NCI-H524 treated with DMSO at 0.1 percent for 48 hours (cell line): ENCODE measurements around the gene KCNMA1.
A peak's percentile ranks its signal among the peaks of the same experiment; 100 is the strongest.

ENCODE experiments used
- DNase-seq: peaks from one replicate; lab custom pipeline; 2025; lab: John Stamatoyannopoulos, UW

The KCNMA1 gene

DNA sequence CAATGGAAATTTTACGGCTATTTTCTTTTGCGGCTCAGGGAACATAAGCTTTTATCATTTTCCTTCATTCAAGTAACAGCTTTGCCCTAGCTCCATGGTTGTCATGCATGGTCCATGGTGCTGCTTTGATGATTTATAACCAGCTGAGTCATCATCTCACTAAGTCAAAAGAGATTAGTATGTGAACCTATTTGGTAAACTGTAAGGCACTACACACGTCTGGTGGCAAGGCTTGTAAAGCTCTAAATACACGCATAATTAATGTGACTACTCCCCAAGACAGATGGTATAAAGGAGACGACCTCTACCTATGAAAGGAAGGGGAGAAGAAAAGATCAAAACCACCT, 340.2 kb downstream of the KCNMA1 start:
- no peak for DNase-seq

DNA sequence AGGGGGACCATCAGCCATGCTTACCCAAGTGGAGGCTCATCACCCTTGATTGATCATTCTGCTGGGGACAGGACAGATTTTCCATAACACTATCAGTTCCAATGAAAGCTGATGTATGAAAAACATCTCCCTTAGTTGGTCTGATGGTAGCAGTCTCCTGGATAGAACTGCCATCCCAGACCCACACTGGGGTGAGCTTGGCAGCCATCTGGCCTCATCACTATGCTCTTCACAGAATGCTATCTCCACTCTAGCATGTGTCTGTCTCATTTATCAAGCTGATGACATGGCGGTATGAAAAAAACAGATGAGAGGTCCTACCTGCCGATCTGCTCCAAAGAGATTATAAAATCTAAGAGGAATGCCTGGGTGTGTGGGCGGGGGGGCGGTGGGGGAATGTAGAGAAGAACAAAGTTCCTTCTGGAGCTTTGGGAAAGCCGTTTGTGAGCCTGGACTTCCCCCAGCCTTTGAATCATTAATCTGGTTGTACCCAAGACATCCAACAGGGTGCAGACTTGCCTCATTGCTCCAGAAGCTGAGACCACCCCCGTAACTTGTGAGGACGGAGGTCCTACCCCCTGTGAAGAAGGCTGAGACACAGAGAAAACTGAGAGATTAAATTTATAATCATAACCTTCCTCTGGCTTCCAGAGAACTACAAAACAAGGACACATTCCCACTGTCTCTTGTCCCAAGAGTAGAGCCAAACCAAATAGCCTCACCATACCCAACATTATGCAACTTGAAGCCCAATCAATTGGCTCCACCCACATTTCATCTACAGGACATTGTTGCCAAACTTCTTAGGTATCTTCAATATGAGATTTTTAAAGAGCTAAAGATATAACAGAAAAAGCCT, 340.8 kb downstream of the KCNMA1 start:
- DNase-seq: peak; percentile 34

DNA sequence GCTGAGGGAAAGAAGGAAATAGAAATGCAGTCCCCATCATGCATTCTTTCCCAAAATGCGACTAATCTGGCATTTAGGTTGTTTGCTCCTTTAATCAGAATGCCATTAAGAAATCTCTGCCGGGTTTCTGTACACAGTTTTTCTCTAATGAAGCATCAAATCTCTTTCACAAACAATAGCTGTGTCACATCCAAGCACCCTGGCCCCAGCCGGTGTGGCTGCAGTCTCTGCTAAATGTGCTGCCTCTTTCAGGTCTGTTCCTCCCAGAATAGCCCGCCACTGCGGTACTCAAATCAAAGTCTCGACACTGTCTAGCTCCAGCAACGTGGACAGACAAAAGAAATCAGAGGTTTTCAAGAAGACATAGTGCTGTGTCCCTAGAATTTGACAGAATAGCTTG, 343.8 kb downstream of the KCNMA1 start:
- DNase-seq: no peak

DNA sequence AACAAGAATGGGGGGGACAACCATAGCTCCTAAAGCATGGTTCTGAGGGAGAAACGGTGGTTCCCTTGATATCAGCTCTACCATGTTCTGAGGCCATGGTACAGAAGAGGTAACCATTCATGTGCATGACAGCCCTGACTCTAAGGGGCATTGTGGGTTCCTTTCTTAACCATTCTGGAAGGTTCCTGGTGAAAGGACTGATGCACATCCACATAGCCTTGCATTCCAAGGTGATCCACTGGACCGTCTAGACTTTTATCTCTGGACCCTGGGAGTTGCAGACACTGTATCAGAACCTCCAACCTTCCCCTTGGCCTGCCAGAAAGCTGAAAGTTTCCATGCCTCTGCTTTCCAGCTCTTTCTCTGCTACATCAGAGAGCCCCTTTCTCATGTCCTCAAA, 344.3 kb downstream of the KCNMA1 start:
- DNase-seq: no peak

DNA sequence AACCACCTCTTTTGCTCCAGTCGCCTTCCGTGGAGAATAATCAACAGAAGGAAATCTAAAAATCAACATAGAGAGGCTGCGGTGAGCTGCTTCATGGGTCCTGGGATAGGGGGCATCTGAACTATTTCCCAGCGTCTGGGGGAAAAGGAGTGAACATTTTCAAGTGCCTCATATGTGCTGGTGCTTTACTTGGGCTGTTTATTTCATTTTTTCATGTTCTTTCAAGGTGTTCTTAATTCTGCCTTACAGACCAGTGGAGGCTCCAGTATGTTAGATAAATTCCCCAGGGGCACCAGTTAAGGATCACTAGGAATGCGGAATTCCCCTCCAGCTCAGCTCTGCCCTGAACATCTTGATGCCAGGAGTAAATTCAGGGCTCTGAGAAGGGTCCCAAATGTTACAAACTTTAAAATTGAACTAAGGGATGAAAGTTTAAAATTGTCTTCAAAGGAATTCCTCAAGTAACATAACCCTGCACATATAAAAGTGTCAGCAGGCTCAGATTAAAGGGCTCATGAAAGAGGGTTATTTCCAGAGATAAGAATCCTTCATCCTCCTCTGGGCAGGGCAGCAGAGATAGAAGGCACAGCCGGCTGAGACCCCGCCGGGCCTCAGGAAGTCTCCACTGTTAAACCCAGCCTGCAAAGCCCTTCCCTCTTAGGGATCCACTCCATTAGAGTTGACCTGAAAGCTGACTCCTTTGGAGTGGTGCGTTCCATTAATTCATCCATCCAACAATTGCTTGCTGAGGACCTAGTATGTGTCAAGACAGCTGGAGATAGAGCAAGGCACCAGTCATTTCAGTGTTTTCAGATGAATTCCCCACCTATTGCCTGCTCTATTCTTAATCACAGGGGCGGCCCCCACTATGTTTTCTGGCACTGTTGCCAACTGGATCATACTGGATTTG, 345.8 kb downstream of the KCNMA1 start:
- no peak for DNase-seq

DNA sequence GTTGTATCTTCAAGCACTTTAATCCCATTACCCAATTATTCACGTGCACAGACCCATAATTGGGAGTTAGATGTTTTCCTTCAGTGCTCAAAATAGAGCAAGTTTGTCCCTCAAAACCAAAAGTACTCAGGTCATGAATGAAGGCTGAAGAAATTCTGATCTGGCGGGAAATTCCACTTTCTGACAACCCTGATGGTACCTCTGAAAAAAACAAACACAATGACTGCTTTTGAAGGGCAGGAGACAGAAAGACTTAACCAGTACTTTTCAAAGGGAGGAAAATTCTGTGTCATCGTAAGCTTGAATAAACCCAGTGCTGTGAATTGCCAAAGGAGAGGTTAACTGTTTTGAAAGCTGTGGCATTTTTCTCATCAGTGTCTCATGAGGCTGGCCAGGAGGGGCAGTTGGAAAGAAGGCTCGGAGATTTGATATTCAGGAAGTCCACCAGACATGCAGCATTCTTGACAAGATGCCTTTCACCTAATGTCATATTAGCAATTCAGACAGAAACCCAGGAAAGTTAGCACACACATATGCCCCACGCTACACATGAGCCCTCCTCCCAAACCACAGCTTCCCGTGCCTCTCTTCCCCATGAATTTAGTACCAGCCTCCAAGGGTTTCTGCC, 347.0 kb downstream of the KCNMA1 start:
- DNase-seq: no peak

DNA sequence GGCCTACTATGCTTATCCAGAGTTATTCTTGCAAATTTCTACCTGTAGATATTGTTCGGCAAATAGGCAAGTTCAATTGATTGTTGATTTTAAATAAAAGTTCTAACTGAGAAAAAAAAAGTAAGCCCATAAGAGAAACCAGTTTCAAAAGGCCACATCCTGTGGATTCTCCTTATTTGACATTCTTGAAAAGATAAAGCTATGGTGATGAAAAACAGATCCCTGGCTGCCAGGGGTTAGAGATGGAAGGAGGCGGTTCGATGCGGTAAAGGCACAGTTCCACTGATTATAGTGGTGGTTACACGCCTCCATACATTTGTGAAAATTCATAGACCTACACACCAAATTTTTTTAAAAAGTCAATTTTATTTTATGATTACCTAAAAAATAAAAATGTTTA, 347.8 kb downstream of the KCNMA1 start:
- no peak for DNase-seq

DNA sequence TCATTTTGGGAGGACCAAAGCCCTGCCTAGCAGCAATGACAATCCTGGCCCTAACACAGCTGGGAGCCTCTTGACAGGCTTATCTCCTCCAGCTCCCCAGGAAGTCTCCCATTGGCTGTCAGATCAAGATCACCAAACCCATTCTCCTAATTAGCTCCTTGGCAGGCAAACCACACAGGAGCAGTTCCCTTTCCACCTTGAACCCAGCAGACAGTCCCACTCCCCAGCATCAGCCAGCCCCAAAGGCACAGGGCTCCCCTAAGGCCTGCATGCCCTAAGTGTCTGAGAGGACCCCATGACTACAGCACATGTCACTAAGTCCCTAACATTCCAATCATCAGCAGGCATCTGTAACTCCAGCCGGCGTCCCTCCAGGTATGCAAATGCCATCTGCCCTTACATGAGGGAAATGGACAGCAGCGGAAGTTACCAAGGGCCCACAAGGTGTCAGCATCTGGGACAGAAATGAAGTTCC, 348.5 kb downstream of the KCNMA1 start:
- DNase-seq: peak; percentile 31

DNA sequence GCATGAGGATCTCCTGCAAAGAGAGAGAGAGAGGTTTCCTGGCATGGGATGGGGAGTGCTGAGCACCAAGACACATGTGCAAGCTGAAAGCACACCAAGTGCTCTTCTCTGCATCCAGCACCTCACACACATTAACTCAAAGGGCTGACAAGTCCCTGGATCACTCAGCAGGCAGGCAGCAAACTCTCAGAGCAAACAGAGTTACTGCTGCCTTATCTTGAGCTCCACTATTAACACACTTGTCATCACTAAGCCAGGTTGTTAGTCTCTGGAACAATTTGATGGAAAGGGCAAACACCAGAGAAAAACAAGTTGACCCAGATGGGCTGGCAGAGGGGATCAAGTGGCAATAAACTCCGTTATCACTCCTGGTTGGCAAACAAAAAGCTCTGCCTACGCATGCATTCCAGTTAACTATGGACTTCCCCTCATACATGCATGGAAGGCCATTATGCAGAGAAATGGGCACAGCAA, 349.9 kb downstream of the KCNMA1 start:
- no peak for DNase-seq

DNA sequence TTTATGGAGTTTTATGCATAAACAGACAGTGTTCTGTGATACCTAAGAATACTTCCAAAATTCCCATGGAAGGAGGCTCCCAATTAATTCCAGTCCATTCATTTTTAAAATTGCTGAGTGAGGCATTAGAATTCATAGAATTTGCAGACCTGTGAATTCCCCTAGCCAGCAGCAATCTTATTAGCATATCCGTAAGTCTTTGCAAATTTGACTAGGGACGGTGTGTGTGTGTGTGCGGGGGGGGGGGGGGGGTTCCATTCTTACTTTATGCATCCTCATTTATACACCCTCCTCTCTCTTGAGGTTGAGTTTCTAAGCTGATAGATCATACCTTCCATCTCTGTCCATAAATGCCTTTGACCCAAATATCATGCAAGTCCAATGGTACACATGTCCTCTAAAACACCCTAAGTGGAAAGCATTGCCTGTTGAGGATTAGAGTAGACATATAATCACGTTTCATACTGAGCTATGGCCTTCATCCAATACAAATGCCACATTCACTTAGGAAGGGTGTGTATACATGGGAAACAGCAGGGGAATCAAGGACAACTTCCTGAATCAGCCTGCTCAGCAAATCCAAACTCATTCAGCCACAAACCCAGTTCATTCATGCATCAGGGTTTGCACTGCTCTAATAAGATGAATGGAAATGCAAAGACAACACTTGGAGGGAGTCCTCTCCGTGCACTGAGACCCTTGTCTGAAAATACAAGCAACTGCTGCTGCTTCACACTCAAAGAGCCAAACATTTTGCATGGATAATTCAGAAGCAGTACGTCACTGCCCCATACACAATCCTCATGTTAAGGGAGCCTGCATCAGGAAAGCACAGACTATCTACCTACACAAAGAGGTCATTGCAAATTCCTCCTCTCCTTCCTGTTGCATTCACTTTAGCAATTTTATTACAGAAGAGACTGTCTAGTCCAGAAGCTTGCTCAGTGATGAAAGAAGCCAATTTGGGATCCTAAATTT, 350.8 kb downstream of the KCNMA1 start:
- no peak for DNase-seq

DNA sequence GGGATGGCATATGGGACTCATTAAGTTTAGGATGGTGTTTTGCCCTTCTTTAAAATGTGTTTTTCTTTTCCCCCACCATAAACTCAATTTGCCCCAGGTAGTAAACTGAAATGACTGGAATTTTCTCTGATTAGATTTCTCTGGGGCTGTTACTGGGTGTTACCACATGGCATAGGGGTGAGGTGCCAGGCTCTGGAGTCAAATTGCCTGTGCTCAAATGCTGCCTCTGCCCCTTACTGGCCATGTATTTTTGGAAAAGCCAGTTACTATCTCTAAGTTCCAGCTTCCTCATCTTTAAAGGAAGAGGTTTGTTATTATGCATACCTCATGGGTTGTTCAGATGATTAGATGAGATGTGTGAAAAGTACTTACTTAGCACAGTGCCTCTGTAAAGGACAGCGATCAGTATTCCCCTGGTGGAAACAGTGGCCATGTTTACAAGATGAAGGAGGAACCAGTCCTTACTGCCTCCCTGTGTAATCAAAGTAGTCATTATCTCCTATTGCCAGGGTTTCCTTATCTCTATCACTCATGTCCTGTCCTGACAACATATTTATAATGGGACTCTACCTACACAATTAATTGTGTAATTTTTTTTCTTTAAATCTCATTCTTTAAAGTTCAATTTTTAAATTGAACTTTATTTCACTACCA, 352.0 kb downstream of the KCNMA1 start:
- DNase-seq: no peak

DNA sequence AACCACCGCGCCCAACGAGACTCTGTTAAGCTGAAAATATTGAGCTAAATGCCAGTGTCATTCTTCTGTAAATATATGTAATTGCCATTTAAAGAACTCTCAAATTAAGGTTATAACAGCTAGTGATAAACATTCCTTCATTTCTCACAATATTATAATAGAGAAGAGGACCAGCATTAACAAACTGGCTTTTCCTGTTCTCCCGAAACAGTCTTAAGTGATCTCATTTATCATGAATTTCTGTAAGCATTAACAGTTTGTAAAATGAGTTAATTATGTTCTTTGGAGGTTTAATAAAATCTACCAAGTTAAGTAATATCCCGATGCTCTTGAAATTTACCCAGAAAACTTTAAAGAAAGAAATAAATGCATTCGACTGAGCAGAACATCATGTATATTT, 352.8 kb downstream of the KCNMA1 start:
- DNase-seq: no peak

DNA sequence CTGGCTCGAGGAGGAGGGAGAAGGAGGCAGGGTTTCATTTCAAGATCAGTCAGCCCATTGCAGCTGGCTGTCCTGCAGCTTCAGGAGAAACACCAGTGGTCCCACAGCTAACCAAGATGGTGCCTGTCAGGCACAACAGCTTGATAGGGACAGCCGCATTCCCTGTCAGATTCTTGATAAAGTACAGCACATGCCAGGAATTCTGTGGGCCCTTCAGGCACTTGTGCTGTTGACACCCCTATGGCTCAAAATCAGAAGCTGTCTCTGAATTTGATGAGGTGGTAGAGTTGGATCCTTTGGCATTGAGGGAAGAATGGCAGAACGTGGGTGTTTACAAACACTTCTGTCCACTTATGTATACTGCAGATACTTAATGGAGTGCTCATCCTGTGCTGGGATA, 354.3 kb downstream of the KCNMA1 start:
- no peak for DNase-seq

DNA sequence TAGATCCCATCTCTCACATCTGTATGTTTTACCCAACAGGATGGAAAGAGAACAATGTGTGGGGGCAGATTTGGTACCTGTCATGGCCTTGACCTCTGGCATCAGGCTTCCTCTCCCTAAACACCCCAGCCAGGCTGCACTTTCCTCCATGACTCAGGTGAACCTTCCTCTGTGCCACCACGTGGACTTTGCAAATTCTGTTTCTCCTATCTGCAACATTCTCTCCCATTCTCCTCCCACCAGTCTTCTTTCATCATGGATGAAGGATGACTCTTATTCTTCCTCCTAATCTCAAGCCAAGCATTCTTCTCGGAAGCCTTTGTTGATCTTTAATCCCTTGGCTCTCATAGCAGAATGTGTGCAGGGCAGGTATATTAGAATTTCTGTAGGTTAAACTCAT, 355.4 kb downstream of the KCNMA1 start:
- no peak for DNase-seq

DNA sequence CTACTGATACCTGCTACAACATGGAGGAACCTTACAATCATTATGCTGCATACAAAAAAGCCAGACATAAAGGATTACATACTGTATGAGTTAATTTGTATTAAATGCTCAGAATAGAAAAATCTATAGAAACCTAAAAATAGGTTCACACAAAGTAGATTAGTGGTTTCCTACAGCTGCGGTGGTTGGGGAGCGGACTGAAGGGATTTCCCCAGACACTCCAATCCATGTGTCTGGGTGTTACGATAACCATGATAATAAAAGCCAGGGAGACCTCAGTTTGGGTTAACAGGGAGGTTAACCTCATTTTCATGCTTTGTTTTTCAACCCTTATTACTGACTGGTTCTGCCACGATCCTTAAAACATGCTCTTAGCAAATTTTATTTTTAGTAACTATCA, 355.9 kb downstream of the KCNMA1 start:
- DNase-seq: no peak

DNA sequence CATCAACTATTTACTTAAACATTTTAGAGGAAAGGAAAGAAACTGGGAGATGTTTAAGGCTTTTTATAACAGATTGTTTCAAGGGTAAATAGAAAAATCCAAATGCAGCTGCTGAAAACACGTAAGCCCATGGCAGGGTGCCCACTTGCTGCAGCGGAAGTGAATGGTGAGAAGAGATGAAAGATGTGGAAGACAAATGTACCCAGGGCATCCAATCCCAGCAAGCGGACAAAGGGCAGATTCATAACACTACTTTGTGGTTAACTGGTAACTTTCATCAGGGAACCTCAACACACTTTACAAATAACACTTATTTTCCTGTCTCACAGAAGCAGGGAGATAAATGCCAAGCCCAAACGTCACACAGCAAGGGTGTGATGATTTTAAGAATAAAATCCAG, 358.4 kb downstream of the KCNMA1 start:
- no peak for DNase-seq

DNA sequence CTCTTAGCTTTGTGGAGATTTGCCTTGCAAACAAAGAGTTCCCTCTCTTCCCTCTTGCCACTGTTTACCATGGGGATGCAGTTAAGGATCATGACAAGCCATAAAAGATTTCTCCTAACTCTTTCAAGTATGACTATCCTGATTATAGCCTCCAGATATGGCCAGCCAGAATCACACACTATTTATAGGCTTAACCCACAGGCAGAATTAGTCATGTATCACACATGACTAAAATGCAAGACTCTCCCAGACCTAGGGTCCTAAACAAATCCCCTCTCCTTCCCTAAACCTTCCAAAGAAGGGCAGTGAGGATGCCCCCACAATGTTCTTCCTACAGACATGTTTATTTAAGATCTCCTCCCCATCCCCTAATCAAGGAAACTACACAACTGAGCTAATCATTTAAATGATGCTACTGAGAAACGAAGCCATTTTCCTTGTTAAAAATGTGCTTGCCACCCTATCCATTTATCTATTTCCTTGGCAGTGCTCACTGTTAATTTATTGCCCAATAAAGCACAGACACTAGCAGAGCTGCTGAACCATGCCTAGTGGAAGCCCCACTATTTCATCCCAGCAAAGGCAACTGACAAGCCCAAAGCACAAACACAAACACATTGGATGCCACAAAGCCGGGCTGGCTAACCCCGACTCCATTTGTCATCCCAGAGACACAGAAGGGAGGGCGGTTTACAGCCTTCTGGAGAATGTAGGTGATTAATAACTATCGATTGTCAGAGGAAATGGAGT, 363.4 kb downstream of the KCNMA1 start:
- DNase-seq: no peak

DNA sequence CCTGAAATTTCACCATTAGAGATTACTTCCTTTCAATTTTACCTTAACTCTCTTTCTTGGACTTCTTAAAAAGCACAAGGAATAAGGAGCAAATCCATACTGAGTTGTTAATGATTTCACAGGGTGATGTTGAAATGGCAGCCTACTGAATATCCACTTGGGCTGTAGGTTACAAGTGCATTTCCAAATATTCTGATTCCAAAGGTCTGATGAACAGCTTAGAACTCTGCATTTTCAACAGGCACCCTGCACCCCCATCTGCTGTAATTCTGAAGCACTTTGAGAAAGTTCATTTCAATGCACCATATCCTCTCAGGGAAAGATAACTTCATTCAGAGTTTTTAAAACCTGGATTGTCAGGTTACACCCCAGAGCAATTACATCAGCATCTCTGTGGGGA, 368.4 kb downstream of the KCNMA1 start:
- DNase-seq: no peak

DNA sequence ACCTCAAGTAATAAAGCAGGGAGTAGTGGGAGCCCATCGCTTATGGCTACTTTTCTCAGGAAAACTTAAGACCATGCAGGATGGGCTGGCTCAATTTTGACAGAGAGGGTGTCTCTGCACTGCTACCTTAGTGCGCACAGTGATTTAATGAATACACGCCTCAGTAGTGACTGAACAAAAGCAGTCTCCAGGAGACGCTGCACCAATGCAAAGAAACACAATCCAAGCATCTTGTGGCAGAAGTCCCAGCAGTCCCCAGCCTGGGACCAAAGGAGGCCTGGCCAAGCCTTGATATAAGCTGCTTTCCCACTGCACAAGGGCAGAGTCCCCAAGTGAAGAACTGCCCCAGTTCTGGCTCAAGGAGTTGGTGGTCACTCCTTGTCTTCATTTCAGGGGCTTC, 368.9 kb downstream of the KCNMA1 start:
- no peak for DNase-seq
